Kidney glomerular epithelial cell (primary cell): ENCODE measurements around the gene OR2A12.
"Not testable (repeated sequence)": the region's sequence is repeated elsewhere in the genome, so short reads cannot be mapped to it uniquely, and the experiment has no call there.

Source experiments
- DNase-seq: peaks from one replicate; lab custom pipeline; 2025; lab: John Stamatoyannopoulos, UW

The OR2A12 gene

DNA sequence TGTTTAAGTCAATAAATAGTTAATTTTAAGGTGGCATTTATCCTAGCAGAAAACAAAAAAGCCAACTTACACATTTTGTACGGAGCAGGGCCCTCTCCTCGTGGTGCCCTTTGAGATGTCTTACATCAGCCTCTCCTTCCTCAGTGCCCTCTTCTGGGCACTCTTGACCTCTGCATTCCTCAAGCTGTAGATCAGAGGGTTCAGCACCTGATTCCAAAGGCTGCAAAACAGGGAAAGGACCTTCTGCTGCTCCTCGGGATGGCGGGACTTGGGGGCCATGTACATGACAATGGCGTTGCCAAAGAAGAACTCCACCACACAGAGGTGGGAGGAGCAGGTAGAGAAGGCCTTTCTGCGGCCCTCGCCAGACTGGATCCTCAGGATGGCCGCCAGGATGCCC, 32.3 kb downstream of the OR2A12 start:
- DNase-seq: no peak

- DNase-seq: no peak
Measured at GRCh38 chr7:144122876-144123275, 36.8 kb downstream of the OR2A12 start, which contains the start of gene OR2A14. OR2A14 (plus strand) TSS chr7:144123176; CDS start chr7:144129113, 5,937 bp downstream.

DNA sequence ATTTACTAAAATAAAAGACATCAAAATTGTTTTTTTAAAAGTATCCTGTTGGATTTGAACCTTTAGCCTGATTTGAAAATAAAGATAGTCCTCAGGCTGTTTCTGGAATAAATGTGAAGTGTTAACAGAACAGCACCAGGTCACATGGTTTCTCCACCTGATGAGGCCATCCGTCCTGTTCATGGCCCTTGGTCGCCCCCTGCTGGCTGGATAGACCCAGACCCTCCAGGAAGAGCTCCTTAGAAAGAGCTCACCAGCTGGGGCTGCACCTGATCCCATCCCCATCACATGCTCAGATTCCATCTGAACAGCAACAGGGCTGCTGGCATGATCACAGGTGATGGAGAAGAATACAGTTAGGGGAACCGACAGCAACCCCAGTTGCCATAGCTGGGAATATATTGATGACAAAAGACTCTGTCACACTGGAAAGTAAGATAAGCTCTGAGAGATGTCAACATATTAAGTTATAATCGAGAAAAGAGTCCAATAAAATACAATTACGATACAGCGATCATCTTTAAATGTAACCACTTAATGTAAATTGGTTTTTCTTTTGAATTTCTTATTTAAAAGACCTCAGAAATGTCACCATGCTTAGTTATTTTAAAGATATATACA, 41.7 kb downstream of the OR2A12 start:
- peak; percentile 24 for DNase-seq

DNA sequence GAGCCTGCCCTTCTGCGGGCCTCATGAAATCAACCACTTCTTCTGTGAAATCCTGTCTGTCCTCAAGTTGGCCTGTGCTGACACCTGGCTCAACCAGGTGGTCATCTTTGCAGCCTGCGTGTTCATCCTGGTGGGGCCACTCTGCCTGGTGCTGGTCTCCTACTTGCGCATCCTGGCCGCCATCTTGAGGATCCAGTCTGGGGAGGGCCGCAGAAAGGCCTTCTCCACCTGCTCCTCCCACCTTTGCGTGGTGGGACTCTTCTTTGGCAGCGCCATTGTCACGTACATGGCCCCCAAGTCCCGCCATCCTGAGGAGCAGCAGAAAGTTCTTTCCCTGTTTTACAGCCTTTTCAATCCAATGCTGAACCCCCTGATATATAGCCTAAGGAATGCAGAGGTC, 43.5 kb downstream of the OR2A12 start:
- DNase-seq: not testable (repeated sequence)

GRCh38 chr7:144130730-144131129, 44.7 kb downstream of the OR2A12 start:
- DNase-seq: no peak

- no peak for DNase-seq
Measured at GRCh38 chr7:144132262-144132661, 46.2 kb downstream of the OR2A12 start.

DNA sequence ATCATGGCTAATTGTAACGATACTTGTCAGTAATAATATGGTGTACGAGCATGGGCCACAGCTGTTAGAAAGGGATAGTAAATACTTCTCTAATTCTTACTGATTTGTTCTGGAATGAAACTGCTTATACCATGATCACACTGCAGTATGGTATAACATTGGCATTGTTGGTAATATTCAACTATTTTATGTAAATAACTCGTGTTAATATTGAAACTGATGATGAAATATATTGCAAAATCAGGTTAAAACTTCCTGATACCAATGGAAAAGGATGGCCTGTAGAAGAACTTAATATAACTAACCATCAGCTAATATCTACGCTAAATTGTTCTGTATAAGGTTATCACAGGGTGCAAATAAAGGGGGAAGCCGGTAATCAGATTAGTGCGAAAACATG, 47.2 kb downstream of the OR2A12 start:
- no peak for DNase-seq

DNA sequence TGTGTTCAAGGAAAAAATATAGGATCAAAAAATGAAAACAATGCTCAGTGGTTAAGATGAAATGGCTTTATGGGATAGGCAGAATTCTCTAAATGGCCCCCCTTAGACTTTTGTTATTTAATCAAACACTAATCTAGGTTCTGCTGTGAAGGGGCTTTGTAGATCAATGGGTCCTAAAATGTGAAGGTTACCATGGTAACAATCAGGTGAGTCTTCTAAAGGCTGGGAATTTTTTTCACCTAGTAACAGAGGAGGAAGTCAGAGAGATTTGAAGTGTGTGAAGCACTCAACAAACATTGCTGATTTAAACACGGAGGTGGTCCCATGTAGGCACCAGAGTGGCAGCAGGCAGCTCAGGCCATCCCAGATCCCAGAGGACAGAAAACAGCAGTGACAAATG, 48.0 kb downstream of the OR2A12 start:
- no peak for DNase-seq

DNA sequence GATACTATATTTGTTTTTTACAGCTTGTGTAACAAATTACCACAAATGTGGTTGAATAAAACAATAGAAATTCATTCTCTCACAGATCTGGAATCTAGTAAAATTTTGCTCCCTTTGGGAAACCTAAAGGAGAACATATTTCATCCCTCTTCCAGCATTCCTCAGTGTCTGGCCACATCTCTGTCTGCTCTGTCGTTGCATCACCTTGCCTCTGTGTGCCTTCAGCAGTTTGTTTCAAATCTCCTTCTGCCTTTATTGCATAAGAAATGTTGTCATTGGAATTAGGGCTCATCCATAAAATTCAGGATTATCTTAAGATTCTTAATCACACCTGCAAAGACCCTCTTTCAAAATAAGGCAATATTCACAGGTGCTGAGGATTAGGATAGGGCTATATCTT, 51.4 kb downstream of the OR2A12 start:
- no peak for DNase-seq

- no peak for DNase-seq
Measured at GRCh38 chr7:144142187-144142586, 56.1 kb downstream of the OR2A12 start.

GRCh38 chr7:144144426-144144825, 58.3 kb downstream of the OR2A12 start:
- no peak for DNase-seq

DNA sequence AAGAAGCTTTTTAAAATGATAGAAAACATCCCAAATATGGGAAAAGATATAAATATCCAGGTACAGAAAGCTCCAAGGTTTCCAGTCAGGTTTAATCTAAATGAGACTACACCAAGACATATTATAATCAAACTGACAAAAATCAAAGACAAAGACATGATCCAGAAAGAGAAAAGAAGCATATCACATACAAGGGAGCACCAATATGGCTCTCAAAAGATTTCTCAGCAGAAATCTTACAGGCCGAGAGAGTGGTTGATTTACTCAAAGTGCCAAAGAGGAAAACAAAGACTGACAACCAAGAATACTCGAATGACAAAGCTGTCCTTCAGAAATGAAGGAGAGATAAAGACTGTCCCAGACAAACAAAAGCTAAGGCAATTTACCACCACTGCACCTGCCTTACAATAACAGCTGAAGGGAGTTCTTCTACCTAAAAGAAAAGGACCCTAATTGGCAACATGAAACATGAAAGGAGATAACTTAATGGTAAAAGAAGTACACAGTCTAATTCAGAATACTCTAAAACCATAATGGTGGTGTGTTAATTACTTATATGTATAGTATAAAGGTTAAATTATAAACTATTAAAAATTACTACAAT, 62.2 kb downstream of the OR2A12 start:
- DNase-seq: no peak
